Measurements from ENCODE around the gene SHC4. TPM values are rescaled to one million over a fixed set of nuclear protein-coding genes. Genes with fewer than 3 reads are reported as not detected.

Gene SHC4
- total and polyA plus RNA-seq, 2 experiments from 2014 or later = 0.43 to 0.45 TPM

DNA sequence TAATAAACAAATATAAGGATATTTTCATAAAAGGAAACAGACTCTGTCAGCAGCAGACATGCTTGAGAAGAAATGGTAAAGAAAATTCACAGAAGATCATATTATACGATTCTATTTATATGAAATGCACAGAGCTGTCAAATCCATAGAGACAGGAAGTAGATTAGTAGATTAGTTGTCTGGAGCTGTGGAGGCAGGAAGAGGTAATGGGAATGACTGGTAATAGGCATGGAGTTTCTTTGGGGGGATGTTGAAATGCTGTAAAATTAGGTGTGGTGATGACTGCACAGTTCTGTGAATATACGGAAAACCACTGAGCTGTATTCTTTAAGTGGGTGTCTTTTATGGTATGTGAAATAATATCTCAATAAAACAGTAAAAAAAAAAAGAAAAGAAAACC is 188.2 kb downstream of the SHC4 start:
- in situ Hi-C loops (cut with MboI) = no loop called here
- Histone ChIP-seq H3K27ac (no peak overlapping the region), H3K9me2 (ENCODE audit: insufficient read depth) (0 out of 2 replicates have a peak, but pooled peaks cover 3% of the 10 kb centered on the region), H3K9ac (no peak overlapping the region), H3K4me3 (no peak overlapping the region), H3F3A (ENCODE audit: insufficient read depth) (0 out of 2 replicates have a peak, but pooled peaks cover 8% of the 10 kb centered on the region), H3K27me3 (replicated peaks; ENCODE audit: insufficient read depth) (no peaks in the 10 kb centered on the region), H2AFZ (no peak overlapping the region), H3K36me3 (ENCODE audit: low read depth) (no peaks in the 10 kb centered on the region), H4K20me1 (ENCODE audit: insufficient read depth) (no peaks in the 10 kb centered on the region), H3K79me2 (ENCODE audit: insufficient read depth) (no peaks in the 10 kb centered on the region), H3K4me1 (ENCODE audit: insufficient read depth) (peaks cover 21% of the 10 kb centered on the region), H3K4me2 (ENCODE audit: unreplicated experiment) (no peak overlapping the region), H3K9me3 (ENCODE audit: low read depth) (no peaks in the 10 kb centered on the region)
- WGBS, 2 experiments (ENCODE audit: low coverage in 1 of 2, low lambda C conversion rate in 2 of 2, missing lambda C conversion rate in 2 of 2) = 89 to 98% methylated on average over 2 of the region's 2 CpGs
- DNase-seq = no peak
- TF ChIP-seq EZH2phosphoT487 (IDR thresholded peaks at IDR 0.05; ENCODE audit: insufficient read depth, low read depth) = no peak
- no peak for TF ChIP-seq EZH2 (IDR thresholded peaks at IDR 0.05; ENCODE audit: insufficient read depth, poor library complexity, severe bottlenecking)

- H3K4me2 ChIP-seq (ENCODE audit: unreplicated experiment) = no peak overlapping the region
- H3K27ac ChIP-seq = no peak overlapping the region
- in situ Hi-C loops (cut with MboI) = no loop called here
These were observed 189.2 kb downstream of the SHC4 start for GRCh38 chr15:48774484-48774883.

More at GRCh38 chr15:48774484-48774883, 189.2 kb downstream of the SHC4 start:
- Histone ChIP-seq H3K36me3 (ENCODE audit: low read depth) (no peaks in the 10 kb centered on the region), H3K27me3 (replicated peaks; ENCODE audit: insufficient read depth) (no peaks in the 10 kb centered on the region), H3K9me2 (ENCODE audit: insufficient read depth) (0 out of 2 replicates have a peak, but pooled peaks cover 3% of the 10 kb centered on the region), H3K9me3 (ENCODE audit: low read depth) (no peaks in the 10 kb centered on the region), H3F3A (ENCODE audit: insufficient read depth) (0 out of 2 replicates have a peak, but pooled peaks cover 8% of the 10 kb centered on the region), H3K4me3 (no peak overlapping the region), H3K4me1 (ENCODE audit: insufficient read depth) (peaks cover 23% of the 10 kb centered on the region), H4K20me1 (ENCODE audit: insufficient read depth) (no peaks in the 10 kb centered on the region), H3K9ac (no peak overlapping the region), H2AFZ (no peak overlapping the region), H3K79me2 (ENCODE audit: insufficient read depth) (no peaks in the 10 kb centered on the region)
- DNase-seq = no peak
- TF ChIP-seq EZH2 (IDR thresholded peaks at IDR 0.05; ENCODE audit: insufficient read depth, poor library complexity, severe bottlenecking) = no peak
- TF ChIP-seq EZH2phosphoT487 (IDR thresholded peaks at IDR 0.05; ENCODE audit: insufficient read depth, low read depth) = no peak
- 92 to 100% methylated on average over 1 of the region's 1 CpG for WGBS, 2 experiments (ENCODE audit: low coverage in 1 of 2, low lambda C conversion rate in 2 of 2, missing lambda C conversion rate in 2 of 2)

Small RNA genes lying within 50 kb of the gene (small RNA-seq; reads per million reads assigned to genes)
- not detected for gene RF00019 (ENCODE audit: low read depth, low replicate concordance)

Other genes with a start within 250 kb of the SHC4 start
- 1.8 and 2.3 TPM in 2 replicates for gene CEP152, start 152.8 kb downstream of the SHC4 start, total RNA-seq (2014; rRNA removed; shearing (Covaris generic))
- gene CEP152, start 152.8 kb downstream of the SHC4 start, polyA plus RNA-seq (2016; fragmentation: Nextera tagmentation; extraction: Ambion mirVana) = 3.6 and 3.9 TPM in 2 replicates
- 267 and 281 TPM in 2 replicates for gene EID1, start 85.8 kb downstream of the SHC4 start, total RNA-seq (2014; rRNA removed; shearing (Covaris generic))
- gene EID1, start 85.8 kb downstream of the SHC4 start, polyA plus RNA-seq (2016; fragmentation: Nextera tagmentation; extraction: Ambion mirVana) = 380 and 396 TPM in 2 replicates
- gene SECISBP2L, start 82.5 kb upstream of the SHC4 start, total RNA-seq (2014; rRNA removed; shearing (Covaris generic)) = 26.8 and 26.9 TPM in 2 replicates
- 28.4 and 29.8 TPM in 2 replicates for gene SECISBP2L, start 82.5 kb upstream of the SHC4 start, polyA plus RNA-seq (2016; fragmentation: Nextera tagmentation; extraction: Ambion mirVana)
- 58.0 and 80.2 TPM in 2 replicates for gene COPS2, start 191.7 kb upstream of the SHC4 start, total RNA-seq (2014; rRNA removed; shearing (Covaris generic))
- 60.1 and 61.9 TPM in 2 replicates for gene COPS2, start 191.7 kb upstream of the SHC4 start, polyA plus RNA-seq (2016; fragmentation: Nextera tagmentation; extraction: Ambion mirVana)
- 21.0 and 31.8 TPM in 2 replicates for gene GALK2, start 206.3 kb upstream of the SHC4 start, total RNA-seq (2014; rRNA removed; shearing (Covaris generic))
- gene GALK2, start 206.3 kb upstream of the SHC4 start, polyA plus RNA-seq (2016; fragmentation: Nextera tagmentation; extraction: Ambion mirVana) = 19.2 and 19.7 TPM in 2 replicates

Data from GM23248 (cell line).